Left ventricle myocardium superior (tissue), 1 donor: ENCODE measurements around the gene LMF1. TPM values are rescaled to one million over a fixed set of nuclear protein-coding genes. Genes with fewer than 3 reads are reported as not detected.
"Not testable (repeated sequence)": the region's sequence is repeated elsewhere in the genome, so short reads cannot be mapped to it uniquely, and the experiment has no call there.

Source experiments
- ATAC-seq: fragments of 200-7000 bp; cut with Tn5 transposase; one replicate; pipeline ENCODE4 v1.9.1; 2020; ENCODE audit warnings: mild to moderate bottlenecking, moderate library complexity
- DNase-seq: peaks from one replicate; pipeline ENCODE4 v3.0.0-alpha.2; 2020
- intact Hi-C: fragments of 100-400 bp; cut with micrococcal nuclease; formaldehyde crosslinking; loops from one replicate; pipeline ENCODE4 v1.11.0; 2022
- total RNA-seq: library from RNA; stranded (reverse); fragmentation: NEBNext Ultra II Directional; extraction: Animal tissue kit (Norgen Biotek cat#: 25700); gene quantifications from one replicate; pipeline ENCODE4 v1.2.1, GENCODE V29; 2021
- donor health status: DM: no; HTN: yes; CAD: no; lungs with severe emphysema.

LMF1 gene
- total RNA-seq, 1 donor from 2014 or later, result 6.0 TPM

DNA sequence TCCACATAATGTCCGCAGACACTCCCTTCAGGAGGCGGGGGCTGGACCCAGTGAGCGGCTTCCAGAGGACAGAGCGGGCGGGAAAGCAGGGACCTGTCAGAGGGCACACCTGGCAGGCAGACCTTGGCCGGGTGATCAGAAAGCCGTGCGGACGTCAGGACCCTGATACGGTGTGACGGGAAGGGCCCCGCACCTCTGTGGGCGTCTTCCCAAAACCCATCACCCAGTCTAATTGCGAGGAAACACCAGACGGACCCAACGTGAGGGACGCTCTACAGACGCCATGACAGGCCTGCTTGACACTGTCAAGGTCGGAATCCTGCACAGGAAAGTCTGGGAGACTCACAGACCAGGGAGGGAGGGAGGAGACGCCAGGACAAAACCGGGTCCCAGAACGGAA, 8.4 kb downstream of the LMF1 start:
- ATAC-seq, result no peak

GRCh38 chr16:959232-960040, 11.3 kb downstream of the LMF1 start:
- intact Hi-C loops, result no loop called here
- DNase-seq, result no peak
- ATAC-seq, result no peak

More for the DNA sequence above, 8.4 kb downstream of the LMF1 start:
- intact Hi-C loops, result no loop called here
- no peak for DNase-seq

DNA sequence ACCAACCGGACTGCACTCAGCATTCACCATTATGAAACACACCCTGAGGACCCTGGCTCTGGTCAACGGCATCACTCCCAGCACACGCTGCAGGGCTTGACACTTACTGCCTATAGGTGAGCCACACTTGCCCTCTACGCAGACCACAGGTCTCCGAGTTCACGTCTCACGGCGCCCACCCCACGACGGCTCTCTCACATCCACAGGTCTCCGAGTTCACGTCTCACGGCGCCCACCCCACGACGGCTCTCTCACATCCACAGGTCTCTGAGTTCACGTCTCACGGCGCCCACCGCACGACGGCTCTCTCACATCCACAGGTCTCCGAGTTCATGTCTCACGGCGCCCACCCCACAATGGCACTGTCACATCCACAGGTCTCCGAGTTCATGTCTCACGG, 15.0 kb downstream of the LMF1 start:
- ATAC-seq, intact Hi-C loops, DNase-seq: not testable (repeated sequence)

DNA sequence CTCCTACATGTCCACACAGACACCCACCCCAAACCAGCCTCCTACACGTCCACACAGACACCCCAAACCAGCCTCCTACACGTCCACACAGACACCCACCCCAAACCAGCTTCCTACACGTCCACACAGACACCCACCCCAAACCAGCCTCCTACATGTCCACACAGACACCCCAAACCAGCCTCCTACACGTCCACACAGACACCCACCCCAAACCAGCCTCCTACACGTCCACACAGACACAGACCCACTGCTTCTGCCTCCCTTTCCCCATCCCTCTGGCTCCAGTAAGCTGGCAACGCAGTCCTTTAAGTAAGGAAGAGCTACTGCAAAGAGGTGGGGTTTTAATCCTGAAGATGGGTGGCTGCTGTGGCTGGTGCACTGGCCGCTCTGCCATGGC, 17.0 kb downstream of the LMF1 start:
- intact Hi-C loops, ATAC-seq, DNase-seq: not testable (repeated sequence)

- intact Hi-C loops, result no loop called here
- DNase-seq (no peak), ATAC-seq (no peak)
Measured at GRCh38 chr16:952321-952720, 18.5 kb downstream of the LMF1 start.

DNA sequence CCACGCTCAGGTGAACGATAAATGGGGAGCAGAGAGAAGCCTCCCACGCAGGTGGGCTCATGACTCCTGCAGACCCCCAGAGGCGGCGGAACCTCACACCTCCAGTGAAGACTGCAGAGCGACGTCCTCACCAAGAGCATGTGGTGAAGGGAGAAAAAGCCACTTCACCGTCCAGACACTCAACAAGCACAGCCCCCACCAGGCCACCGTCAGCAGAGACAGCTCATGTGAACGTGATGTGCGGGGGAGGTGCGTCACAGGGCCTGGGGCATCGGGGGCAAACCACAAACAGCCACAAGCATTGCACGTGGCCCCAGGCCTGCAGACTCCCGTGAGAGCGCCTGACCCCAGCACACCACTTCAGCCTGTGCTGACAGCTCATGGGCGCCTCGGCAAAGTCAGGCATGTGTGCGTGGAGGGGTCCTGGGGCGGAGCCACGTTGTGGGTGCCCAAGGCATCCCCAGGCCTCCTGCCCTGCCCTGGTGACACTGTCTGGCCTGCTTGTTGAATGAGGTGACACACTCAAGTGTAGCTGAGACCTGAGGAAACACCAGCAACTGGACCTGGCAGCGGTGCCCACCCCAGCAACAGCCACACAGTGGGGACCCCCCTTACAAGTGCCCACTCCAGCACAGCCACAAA, 19.0 kb downstream of the LMF1 start:
- intact Hi-C loops, result no loop called here
- DNase-seq (no peak), ATAC-seq (no peak)

DNA sequence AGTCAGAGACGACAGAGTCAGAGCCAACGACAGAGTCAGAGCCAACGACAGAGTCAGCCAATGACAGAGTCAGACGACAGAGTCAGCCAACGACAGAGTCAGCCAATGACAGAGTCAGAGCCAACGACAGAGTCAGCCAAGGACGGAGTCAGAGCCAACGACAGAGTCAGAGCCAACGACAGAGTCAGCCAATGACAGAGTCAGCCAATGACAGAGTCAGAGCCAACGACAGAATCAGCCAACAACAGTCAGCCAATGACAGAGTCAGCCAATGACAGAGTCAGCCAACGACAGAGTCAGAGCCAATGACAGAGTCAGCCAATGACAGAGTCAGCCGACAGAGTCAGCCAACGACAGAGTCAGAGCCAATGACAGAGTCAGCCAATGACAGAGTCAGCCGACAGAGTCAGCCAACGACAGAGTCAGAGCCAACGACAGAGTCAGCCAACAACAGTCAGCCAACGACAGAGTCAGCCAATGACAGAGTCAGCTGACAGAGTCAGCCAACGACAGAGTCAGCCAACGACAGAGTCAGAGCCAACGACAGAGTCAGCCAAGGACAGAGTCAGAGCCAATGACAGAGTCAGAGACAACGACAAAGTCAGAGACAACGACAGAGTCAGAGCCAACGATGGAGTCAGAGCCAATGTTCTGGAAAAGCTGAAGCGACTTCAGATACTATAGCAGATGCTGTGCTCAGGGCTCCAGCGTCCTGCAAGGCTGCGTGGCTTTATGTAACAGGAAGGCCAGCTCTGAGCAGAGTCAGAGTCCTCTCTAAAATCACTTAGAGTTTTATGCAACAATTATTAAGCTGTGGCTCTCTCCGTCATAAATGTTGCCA, 19.8 kb downstream of the LMF1 start:
- intact Hi-C loops, DNase-seq, ATAC-seq: not testable (repeated sequence)

GRCh38 chr16:948767-949166, 22.0 kb downstream of the LMF1 start:
- ATAC-seq, DNase-seq, intact Hi-C loops: not testable (repeated sequence)

GRCh38 chr16:947922-948303, 22.9 kb downstream of the LMF1 start:
- intact Hi-C loops, ATAC-seq, DNase-seq: not testable (repeated sequence)

GRCh38 chr16:947255-947921, 23.4 kb downstream of the LMF1 start:
- intact Hi-C loops, result no loop called here
- DNase-seq, result no peak
- no peak for ATAC-seq

DNA sequence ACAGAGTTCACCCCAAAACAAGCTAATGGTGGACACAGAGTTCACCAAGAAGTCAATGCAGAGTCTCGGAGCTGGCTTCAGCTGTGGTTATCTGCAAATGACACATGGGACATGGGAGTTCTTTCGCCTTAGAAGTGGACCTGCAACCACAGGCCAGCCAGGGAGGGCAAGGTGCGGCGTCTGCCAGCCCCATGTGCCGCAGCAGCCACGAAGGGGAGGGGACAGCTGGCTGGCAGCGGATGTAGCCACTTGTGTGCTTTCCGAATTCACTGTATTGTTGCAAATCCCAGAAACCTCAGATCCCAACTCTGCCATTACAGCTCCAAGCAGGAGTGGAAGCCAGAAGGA, 24.8 kb downstream of the LMF1 start:
- intact Hi-C loops, result no loop called here
- ATAC-seq, result no peak
- no peak for DNase-seq

DNA sequence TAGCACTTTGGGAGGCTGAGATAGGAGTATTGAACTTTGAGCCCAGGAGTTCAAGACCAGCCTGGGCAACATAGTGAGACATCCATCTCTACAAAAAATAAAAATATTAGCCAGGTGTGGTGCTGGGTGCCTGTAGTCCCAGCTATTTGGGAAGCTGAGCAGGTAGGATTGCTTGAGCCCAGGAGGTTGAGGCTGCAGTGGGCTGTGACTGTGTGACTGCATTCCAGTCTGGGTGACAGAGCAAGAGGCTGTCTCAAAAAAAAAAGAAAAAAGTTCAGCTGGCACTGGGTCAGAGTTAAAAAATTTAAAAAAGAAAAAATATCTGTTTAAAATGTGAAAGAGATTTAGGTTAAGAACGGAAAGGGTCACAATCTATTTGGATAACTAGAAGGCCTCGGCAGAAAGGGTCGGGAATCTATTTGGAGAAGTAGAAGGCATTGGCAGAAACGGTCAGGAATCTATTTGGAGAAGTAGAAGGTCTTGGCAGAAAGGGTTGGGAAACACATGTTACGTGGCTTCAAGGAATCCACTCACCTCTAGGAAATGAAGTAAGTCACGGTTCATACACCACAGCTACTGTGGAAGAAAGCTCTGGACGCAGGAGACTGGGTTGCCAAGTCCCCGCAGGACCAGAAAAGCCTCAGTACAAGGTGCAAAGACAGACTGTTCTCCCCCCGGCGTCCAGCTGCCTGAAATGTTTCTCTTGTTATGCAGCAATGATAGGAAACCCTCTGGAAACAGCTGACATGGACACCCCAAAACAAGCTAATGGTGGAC, 25.3 kb downstream of the LMF1 start:
- no peak for DNase-seq
- no peak for ATAC-seq
- intact Hi-C loops, result no loop called here

- intact Hi-C loops, result no loop called here
- DNase-seq, result no peak
- no peak for ATAC-seq
Measured at GRCh38 chr16:943971-944370, 26.8 kb downstream of the LMF1 start.

GRCh38 chr16:942436-943060, 28.2 kb downstream of the LMF1 start:
- DNase-seq (no peak), ATAC-seq (no peak)
- intact Hi-C loops, result no loop called here

DNA sequence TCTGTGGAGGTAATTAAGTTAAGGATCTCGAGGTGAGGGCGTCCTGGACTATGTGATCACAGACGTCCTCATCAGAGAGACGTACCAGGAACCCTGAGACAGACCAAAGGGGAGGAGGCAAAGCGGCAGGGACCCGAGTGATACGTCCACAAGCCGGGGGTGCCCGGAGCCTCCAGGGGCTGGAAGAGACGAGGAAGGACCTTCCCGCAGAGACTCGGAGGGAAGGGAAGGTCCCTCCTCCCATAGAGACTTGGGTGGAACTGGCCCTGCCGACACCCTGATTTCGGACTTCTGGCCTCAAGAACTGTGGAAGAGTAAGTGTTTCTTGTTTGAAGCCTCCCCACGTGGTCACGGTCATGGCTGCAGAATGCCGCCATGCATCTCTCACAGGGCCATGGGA, 30.8 kb downstream of the LMF1 start:
- ATAC-seq (no peak), DNase-seq (no peak)
- intact Hi-C loops, result no loop called here

DNA sequence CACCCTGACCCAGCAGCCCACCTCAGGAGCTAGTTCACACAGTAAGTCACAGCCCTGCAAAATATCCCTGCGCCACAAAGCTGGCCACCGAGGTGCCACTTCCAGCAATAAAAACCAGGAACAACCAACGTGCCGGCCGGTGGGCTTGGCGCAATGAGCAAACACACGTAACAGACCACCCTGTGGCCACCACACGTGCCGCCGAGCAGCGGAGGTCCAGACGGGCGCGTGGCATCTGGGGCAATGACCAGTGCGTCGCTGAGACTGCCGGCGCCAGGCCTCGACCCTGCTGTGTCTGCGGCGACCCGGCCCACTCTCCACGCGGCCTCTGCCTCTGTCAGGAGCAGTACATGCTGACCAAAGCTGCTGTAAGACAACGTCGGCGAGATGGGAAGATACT, 31.5 kb downstream of the LMF1 start:
- ATAC-seq (no peak), DNase-seq (no peak)
- intact Hi-C loops, result no loop called here

- DNase-seq (no peak), ATAC-seq (no peak)
- intact Hi-C loops, result no loop called here
Measured at GRCh38 chr16:938752-939151, 32.0 kb downstream of the LMF1 start.

DNA sequence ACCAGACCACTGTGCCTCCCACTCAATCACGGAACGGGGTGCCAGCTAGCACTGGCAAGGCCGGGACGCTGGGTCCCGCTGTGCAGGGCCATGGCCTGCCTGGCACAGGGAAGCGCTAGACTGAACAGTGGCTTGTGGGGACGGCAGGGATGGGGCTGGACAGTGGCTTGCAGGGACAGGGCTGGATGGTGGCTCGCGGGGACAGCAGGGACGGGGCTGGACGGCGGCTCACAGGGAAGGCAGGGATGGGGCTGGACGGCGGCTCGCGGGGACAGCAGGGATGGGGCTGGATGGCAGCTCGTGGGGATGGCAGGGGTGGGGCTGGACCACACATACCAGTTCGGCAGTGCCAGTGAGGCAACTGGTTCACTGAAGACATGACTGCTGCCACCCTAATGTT, 32.6 kb downstream of the LMF1 start:
- no peak for ATAC-seq
- no peak for DNase-seq
- intact Hi-C loops, result no loop called here
